Measurements from ENCODE around the gene ZDHHC22. TPM values are rescaled to one million over a fixed set of nuclear protein-coding genes. Genes with fewer than 3 reads are reported as not detected.
A peak's percentile ranks its signal among the peaks of the same experiment; 100 is the strongest.

ZDHHC22 gene
- not detected for total RNA-seq

GRCh38 chr14:77141214-77142004 is at the start of gene ZDHHC22:
Gene ZDHHC22 (minus strand): TSS chr14:77141791. CDS start chr14:77139738, 2,053 bp downstream.
- DNase-seq (peak in 1 of 2 donors; percentile 28), ATAC-seq (replicated peaks in 1 of 2) (peak; percentile 59 to 60)
- peaks cover 10% of the 10 kb centered on the region for H3K4me1 Mint-ChIP-seq (ENCODE audit: low read depth)
- no peaks in the 10 kb centered on the region for H3K9me3 Mint-ChIP-seq
- H3K27me3 Mint-ChIP-seq (ENCODE audit: low read depth), result peaks cover 90% of the 10 kb centered on the region
- H3K27ac Mint-ChIP-seq, result no peak within 1 kb of the TSS
- H3K4me3 Mint-ChIP-seq, result peak within 1 kb of the TSS; percentile 67 to 72
- H3K36me3 Mint-ChIP-seq (ENCODE audit: insufficient read depth in 2 of 2), result no peaks in the 10 kb centered on the region

- Mint-ChIP-seq H3K27me3 (ENCODE audit: low read depth) (peaks cover 19% of the 10 kb centered on the region), H3K9me3 (no peaks in the 10 kb centered on the region), H3K4me1 (ENCODE audit: low read depth) (no peaks in the 10 kb centered on the region), H3K27ac (no peak overlapping the region), H3K4me3 (no peak overlapping the region), H3K36me3 (ENCODE audit: insufficient read depth in 2 of 2) (no peaks in the 10 kb centered on the region)
- DNase-seq, result no peak
- no peak for ATAC-seq (replicated peaks in 1 of 2)
Measured at GRCh38 chr14:77190977-77191376, 49.4 kb upstream of the ZDHHC22 start.

GRCh38 chr14:77189479-77189878 is 47.9 kb upstream of the ZDHHC22 start:
- Mint-ChIP-seq H3K9me3 (no peaks in the 10 kb centered on the region), H3K27me3 (ENCODE audit: low read depth) (peaks cover 28% of the 10 kb centered on the region)

GRCh38 chr14:77187649-77188012 is 46.0 kb upstream of the ZDHHC22 start:
- Mint-ChIP-seq H3K27me3 (ENCODE audit: low read depth) (peaks cover 39% of the 10 kb centered on the region), H3K4me3 (no peak overlapping the region), H3K36me3 (ENCODE audit: insufficient read depth in 2 of 2) (no peaks in the 10 kb centered on the region), H3K9me3 (no peaks in the 10 kb centered on the region), H3K27ac (no peak overlapping the region), H3K4me1 (ENCODE audit: low read depth) (peaks cover 12% of the 10 kb centered on the region)
- no peak for ATAC-seq (replicated peaks in 1 of 2)
- no peak for DNase-seq

More at GRCh38 chr14:77189479-77189878, 47.9 kb upstream of the ZDHHC22 start:
- no peak for DNase-seq
- ATAC-seq (replicated peaks in 1 of 2), result no peak
- Mint-ChIP-seq H3K4me3 (no peak overlapping the region), H3K4me1 (ENCODE audit: low read depth) (peaks cover 8% of the 10 kb centered on the region), H3K36me3 (ENCODE audit: insufficient read depth in 2 of 2) (no peaks in the 10 kb centered on the region), H3K27ac (no peak overlapping the region)

GRCh38 chr14:77186911-77187648 is 45.5 kb upstream of the ZDHHC22 start:
- H3K9me3 Mint-ChIP-seq, result no peaks in the 10 kb centered on the region
- DNase-seq (no peak), ATAC-seq (replicated peaks in 1 of 2) (peak; percentile 26 to 31)
- H3K4me1 Mint-ChIP-seq (ENCODE audit: low read depth), result peaks cover 12% of the 10 kb centered on the region
- no peak overlapping the region for H3K4me3 Mint-ChIP-seq
- no peak overlapping the region for H3K27ac Mint-ChIP-seq
- H3K27me3 Mint-ChIP-seq (ENCODE audit: low read depth), result peaks cover 42% of the 10 kb centered on the region
- H3K36me3 Mint-ChIP-seq (ENCODE audit: insufficient read depth in 2 of 2), result no peaks in the 10 kb centered on the region

- peaks cover 20% of the 10 kb centered on the region for H3K4me1 Mint-ChIP-seq (ENCODE audit: low read depth)
- H3K4me3 Mint-ChIP-seq, result no peak overlapping the region
- H3K27ac Mint-ChIP-seq, result no peak overlapping the region
- no peak for DNase-seq
- ATAC-seq (replicated peaks in 1 of 2), result no peak
- H3K27me3 Mint-ChIP-seq (ENCODE audit: low read depth), result peaks cover 48% of the 10 kb centered on the region
- H3K9me3 Mint-ChIP-seq, result no peaks in the 10 kb centered on the region
- no peaks in the 10 kb centered on the region for H3K36me3 Mint-ChIP-seq (ENCODE audit: insufficient read depth in 2 of 2)
Measured at GRCh38 chr14:77185093-77185465, 43.5 kb upstream of the ZDHHC22 start.

GRCh38 chr14:77184396-77185092 is 43.0 kb upstream of the ZDHHC22 start:
- Mint-ChIP-seq H3K4me3 (peak overlapping the region in 1 of 2 donors; percentile 40), H3K36me3 (ENCODE audit: insufficient read depth in 2 of 2) (no peaks in the 10 kb centered on the region), H3K27ac (no peak overlapping the region), H3K9me3 (no peaks in the 10 kb centered on the region), H3K4me1 (ENCODE audit: low read depth) (peaks cover 20% of the 10 kb centered on the region), H3K27me3 (ENCODE audit: low read depth) (peaks cover 49% of the 10 kb centered on the region)
- ATAC-seq (replicated peaks in 1 of 2) (peak in 1 of 2 donors; percentile 16), DNase-seq (peak in 1 of 2 donors; percentile 4)

- H3K4me3 Mint-ChIP-seq, result no peak overlapping the region
- peaks cover 20% of the 10 kb centered on the region for H3K4me1 Mint-ChIP-seq (ENCODE audit: low read depth)
- H3K27me3 Mint-ChIP-seq (ENCODE audit: low read depth), result peaks cover 48% of the 10 kb centered on the region
- DNase-seq, result no peak
- H3K27ac Mint-ChIP-seq, result no peak overlapping the region
- H3K36me3 Mint-ChIP-seq (ENCODE audit: insufficient read depth in 2 of 2), result no peaks in the 10 kb centered on the region
- no peaks in the 10 kb centered on the region for H3K9me3 Mint-ChIP-seq
- no peak for ATAC-seq (replicated peaks in 1 of 2)
Measured at GRCh38 chr14:77183896-77184295, 42.3 kb upstream of the ZDHHC22 start.

GRCh38 chr14:77181603-77182437 is 40.2 kb upstream of the ZDHHC22 start, which contains the start of gene TMEM63C:
Gene TMEM63C (plus strand): TSS chr14:77181798. CDS start chr14:77218814, 37,016 bp downstream.
- H3K4me3 Mint-ChIP-seq, result peak within 1 kb of the TSS; percentile 79 to 81
- H3K9me3 Mint-ChIP-seq, result no peaks in the 10 kb centered on the region
- DNase-seq (peak; percentile 76 to 80), ATAC-seq (replicated peaks in 1 of 2) (peak; percentile 92 to 95)
- H3K36me3 Mint-ChIP-seq (ENCODE audit: insufficient read depth in 2 of 2), result no peaks in the 10 kb centered on the region
- H3K27ac Mint-ChIP-seq, result no peak within 1 kb of the TSS
- H3K27me3 Mint-ChIP-seq (ENCODE audit: low read depth), result peaks cover 48% of the 10 kb centered on the region
- H3K4me1 Mint-ChIP-seq (ENCODE audit: low read depth), result peaks cover 20% of the 10 kb centered on the region

GRCh38 chr14:77180726-77181602 is 39.4 kb upstream of the ZDHHC22 start:
- Mint-ChIP-seq H3K27ac (no peak overlapping the region), H3K4me3 (peak overlapping the region; percentile 79 to 81)
- peak; percentile 6 to 9 for ATAC-seq (replicated peaks in 1 of 2)

GRCh38 chr14:77178656-77179055 is 37.1 kb upstream of the ZDHHC22 start:
- no peak for DNase-seq
- peaks cover 12% of the 10 kb centered on the region for H3K4me1 Mint-ChIP-seq (ENCODE audit: low read depth)
- no peak overlapping the region for H3K27ac Mint-ChIP-seq
- ATAC-seq (replicated peaks in 1 of 2), result no peak
- H3K4me3 Mint-ChIP-seq, result no peak overlapping the region
- no peaks in the 10 kb centered on the region for H3K36me3 Mint-ChIP-seq (ENCODE audit: insufficient read depth in 2 of 2)
- no peaks in the 10 kb centered on the region for H3K9me3 Mint-ChIP-seq
- peaks cover 44% of the 10 kb centered on the region for H3K27me3 Mint-ChIP-seq (ENCODE audit: low read depth)

More at GRCh38 chr14:77180726-77181602, 39.4 kb upstream of the ZDHHC22 start:
- H3K9me3 Mint-ChIP-seq, result no peaks in the 10 kb centered on the region
- peaks cover 48% of the 10 kb centered on the region for H3K27me3 Mint-ChIP-seq (ENCODE audit: low read depth)
- H3K4me1 Mint-ChIP-seq (ENCODE audit: low read depth), result peaks cover 24% of the 10 kb centered on the region
- no peaks in the 10 kb centered on the region for H3K36me3 Mint-ChIP-seq (ENCODE audit: insufficient read depth in 2 of 2)
- peak in 1 of 2 donors; percentile 7 for DNase-seq

All from activated T-cell treated with anti-CD3 and anti-CD28 coated beads, Interleukin-2, amount 50 U/mL, for 72 hours (primary cell).